MM.1S (cell line): ENCODE results near the gene CDC20B.

Source experiments
- DNase-seq: peaks from one replicate; pipeline ENCODE4 v3.0.0-alpha.2; 2015
- H2AFZ ChIP-seq: fragments of 300-600 bp; sonication (generic); 2 replicates; pipeline ENCODE4 v1.6.0; 2016; ENCODE audit warnings: antibody characterized with exemption, low read length
- H3F3A ChIP-seq: fragments of 300-600 bp; sonication (generic); 2 replicates; pipeline ENCODE4 v1.6.1; 2016; ENCODE audit warnings: mild to moderate bottlenecking, antibody characterized with exemption, low read length, moderate library complexity, mixed read lengths; ENCODE audit not compliant: insufficient read depth
- H3K27ac ChIP-seq: fragments of 300-600 bp; sonication (generic); 2 replicates; pipeline ENCODE4 v1.5.1; 2016; ENCODE audit warnings: mild to moderate bottlenecking, low read length
- H3K27me3 ChIP-seq: fragments of 300-600 bp; sonication (generic); replicated peaks from 2 replicates; pipeline ENCODE4 v1.6.0; 2016; ENCODE audit warnings: low read length; ENCODE audit not compliant: insufficient read depth
- H3K36me3 ChIP-seq: fragments of 300-600 bp; sonication (generic); replicated peaks from 2 replicates; pipeline ENCODE4 v1.6.1; 2016; ENCODE audit warnings: mild to moderate bottlenecking, low read length, mixed read lengths; ENCODE audit not compliant: insufficient read depth
- H3K4me1 ChIP-seq: fragments of 300-600 bp; sonication (generic); 2 replicates; pipeline ENCODE4 v1.6.1; 2016; ENCODE audit warnings: low read length, mixed read lengths
- H3K4me2 ChIP-seq: fragments of 300-600 bp; sonication (generic); 2 replicates; pipeline ENCODE4 v1.6.0; 2016; ENCODE audit warnings: low read depth, low read length
- H3K4me3 ChIP-seq: fragments of 300-600 bp; sonication (generic); 2 replicates; pipeline ENCODE4 v1.5.1; 2016; ENCODE audit warnings: low read length, mixed read lengths
- H3K79me2 ChIP-seq: fragments of 300-600 bp; sonication (generic); 2 replicates; pipeline ENCODE4 v1.6.1; 2016; ENCODE audit warnings: mixed run types, low read length, mixed read lengths
- H3K9ac ChIP-seq: fragments of 300-600 bp; sonication (generic); 2 replicates; pipeline ENCODE4 v1.6.1; 2016; ENCODE audit warnings: low read length, mixed read lengths
- H3K9me2 ChIP-seq: fragments of 300-600 bp; sonication (generic); replicated peaks from 2 replicates; pipeline ENCODE4 v1.6.1; 2016; ENCODE audit warnings: mild to moderate bottlenecking, low read length, mixed read lengths; ENCODE audit not compliant: insufficient read depth
- H3K9me3 ChIP-seq: fragments of 300-600 bp; sonication (generic); replicated peaks from 2 replicates; pipeline ENCODE4 v1.6.1; 2016; ENCODE audit warnings: mild to moderate bottlenecking, low read length, mixed read lengths; ENCODE audit not compliant: insufficient read depth
- H4K20me1 ChIP-seq: fragments of 300-600 bp; sonication (generic); 2 replicates; pipeline ENCODE4 v1.6.1; 2016; ENCODE audit warnings: mild to moderate bottlenecking, low read length, moderate library complexity, mixed read lengths; ENCODE audit not compliant: insufficient read depth
- CTCF ChIP-seq: fragments of 300-600 bp; sonication (generic); IDR thresholded peaks from 2 replicates; pipeline ENCODE4 v1.5.1; 2016; ENCODE audit warnings: antibody characterized with exemption, low read length, mixed read lengths
- EZH2 ChIP-seq: fragments of 300-600 bp; sonication (generic); optimal IDR thresholded peaks from 2 replicates; pipeline ENCODE3; 2017; ENCODE audit warnings: low read depth, mild to moderate bottlenecking, antibody characterized with exemption, low read length, mixed read lengths
- EZH2phosphoT487 ChIP-seq: fragments of 300-600 bp; sonication (generic); IDR thresholded peaks from 2 replicates; pipeline ENCODE4 v1.6.1; 2018; ENCODE audit warnings: antibody characterized with exemption, low read length

CDC20B gene

GRCh38 chr5:55172051-55172899 is 702 bp downstream of the CDC20B start:
- Histone ChIP-seq H3K9ac (peak overlapping the region; percentile 12; the same call in 1 of the 2 replicates), H2AFZ (peak overlapping the region; percentile 54), H3K9me3 (no peaks in the 10 kb centered on the region), H3K79me2 (no peaks in the 10 kb centered on the region), H3K4me3 (peak overlapping the region; percentile 59), H3K4me2 (peak overlapping the region; percentile 87), H4K20me1 (no peaks in the 10 kb centered on the region), H3K9me2 (no peaks in the 10 kb centered on the region), H3K27ac (no peak overlapping the region), H3K27me3 (peaks cover 11% of the 10 kb centered on the region), H3K36me3 (no peaks in the 10 kb centered on the region), H3K4me1 (peaks cover 16% of the 10 kb centered on the region), H3F3A (peaks cover 15% of the 10 kb centered on the region; the same call in 1 of the 2 replicates)
- TF ChIP-seq CTCF (peak; percentile 84), EZH2 (no peak)
- DNase-seq = peak; percentile 85

DNA sequence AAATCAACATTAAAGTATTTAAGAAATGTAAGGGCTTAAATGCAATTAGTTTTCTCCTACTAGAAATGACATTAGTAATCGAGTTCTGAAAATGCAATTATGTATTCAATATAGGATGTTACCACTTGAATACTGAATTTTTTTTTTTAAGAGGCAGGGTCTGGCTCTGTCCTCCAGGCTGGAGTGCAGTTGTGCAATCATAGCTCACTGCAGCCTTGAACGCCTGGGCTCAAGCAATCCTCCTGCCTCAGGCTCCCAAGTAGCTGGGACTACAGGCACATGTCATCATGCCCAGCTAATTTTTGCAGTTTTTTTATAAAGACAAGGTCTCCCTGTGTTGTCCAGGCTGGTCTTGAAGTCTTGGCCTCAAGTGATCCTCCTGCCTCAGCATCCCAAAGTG is 1.5 kb downstream of the CDC20B start:
- DNase-seq = no peak
- H3K9ac ChIP-seq = no peak overlapping the region
- no peak overlapping the region for H3K27ac ChIP-seq
- H3K9me3 ChIP-seq = no peaks in the 10 kb centered on the region
- no peak overlapping the region for H3K4me3 ChIP-seq
- TF ChIP-seq EZH2phosphoT487 (no peak), CTCF (no peak), EZH2 (no peak)
- H3K79me2 ChIP-seq = no peaks in the 10 kb centered on the region
- H3K4me2 ChIP-seq = no peak overlapping the region
- H3K4me1 ChIP-seq = peaks cover 16% of the 10 kb centered on the region
- H3K9me2 ChIP-seq = no peaks in the 10 kb centered on the region
- H3F3A ChIP-seq = peaks cover 7% of the 10 kb centered on the region; the same call in 1 of the 2 replicates
- H2AFZ ChIP-seq = no peak overlapping the region
- no peaks in the 10 kb centered on the region for H3K36me3 ChIP-seq
- peaks cover 11% of the 10 kb centered on the region for H3K27me3 ChIP-seq
- H4K20me1 ChIP-seq = no peaks in the 10 kb centered on the region

DNA sequence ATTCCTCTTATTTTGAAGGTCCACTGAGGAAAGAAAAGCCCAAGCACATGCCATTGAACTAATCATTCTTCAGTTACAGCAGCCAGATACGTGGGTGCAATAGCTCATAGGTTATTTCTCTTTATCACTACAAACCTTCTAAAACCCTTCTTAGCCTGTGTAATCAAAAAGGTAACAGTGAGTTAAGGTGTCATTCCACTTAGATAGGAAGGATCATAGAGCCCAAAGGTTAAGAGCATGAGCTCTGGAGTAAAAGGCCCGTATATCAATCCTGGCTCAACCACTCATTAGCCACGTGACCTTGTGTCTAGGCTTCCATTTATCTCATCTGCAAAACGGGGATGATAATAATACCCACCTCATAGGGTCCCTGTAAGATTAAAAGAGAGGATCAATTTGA is 10.3 kb downstream of the CDC20B start:
- no peak overlapping the region for H2AFZ ChIP-seq
- TF ChIP-seq EZH2phosphoT487 (no peak), CTCF (no peak), EZH2 (no peak)
- no peaks in the 10 kb centered on the region for H3K36me3 ChIP-seq
- no peak overlapping the region for H3K4me2 ChIP-seq
- no peaks in the 10 kb centered on the region for H3K27me3 ChIP-seq
- no peaks in the 10 kb centered on the region for H4K20me1 ChIP-seq
- no peak for DNase-seq
- H3K4me1 ChIP-seq = no peaks in the 10 kb centered on the region
- no peaks in the 10 kb centered on the region for H3K79me2 ChIP-seq
- H3K9me2 ChIP-seq = no peaks in the 10 kb centered on the region
- no peak overlapping the region for H3K27ac ChIP-seq
- no peaks in the 10 kb centered on the region for H3K9me3 ChIP-seq
- H3K9ac ChIP-seq = no peak overlapping the region
- H3F3A ChIP-seq = no peaks in the 10 kb centered on the region
- no peak overlapping the region for H3K4me3 ChIP-seq
